Muscle layer of duodenum (tissue), 2 donors: ENCODE results near the gene LIPG.
"Not testable (repeated sequence)": the region's sequence is repeated elsewhere in the genome, so short reads cannot be mapped to it uniquely, and the experiment has no call there.

ENCODE experiments used
- H3K27ac ChIP-seq: one replicate; pipeline ENCODE4 v1.7.0; 2013; ENCODE audit warnings: mild to moderate bottlenecking, low read length
- H3K27me3 ChIP-seq: one replicate; pipeline ENCODE4 v1.7.0; 2013; ENCODE audit warnings: low read depth, mild to moderate bottlenecking, control low read depth, low read length
- H3K36me3 ChIP-seq, 2 donors: one replicate each; pipeline ENCODE4 v1.7.0; 2013; ENCODE audit warnings: low read length in 2 of 2, control low read depth in 1 of 2, mild to moderate bottlenecking in 1 of 2; ENCODE audit not compliant: insufficient read depth in 2 of 2, control insufficient read depth in 1 of 2
- H3K4me1 ChIP-seq, 2 donors: one replicate each; pipeline ENCODE4 v1.7.0; 2013; ENCODE audit warnings: low read length in 2 of 2, mild to moderate bottlenecking in 2 of 2, control low read depth in 1 of 2, moderate library complexity in 1 of 2; ENCODE audit not compliant: insufficient read depth in 2 of 2, control insufficient read depth in 1 of 2
- H3K4me3 ChIP-seq, 2 donors: one replicate each; pipeline ENCODE4 v1.7.0; 2013; ENCODE audit warnings: low read length in 2 of 2, low read depth in 1 of 2, mild to moderate bottlenecking in 1 of 2
- H3K9me3 ChIP-seq, 2 donors: one replicate each; pipeline ENCODE4 v1.7.0; 2013; ENCODE audit warnings: low read length in 2 of 2, control low read depth in 1 of 2, mild to moderate bottlenecking in 1 of 2; ENCODE audit not compliant: control insufficient read depth in 1 of 2
- donor health status: healthy.

The LIPG gene

GRCh38 chr18:49548229-49548636 lies 13.6 kb upstream of the LIPG start:
- Histone ChIP-seq H3K9me3 (no peaks in the 10 kb centered on the region), H3K27me3 (no peaks in the 10 kb centered on the region), H3K4me3 (no peak overlapping the region), H3K27ac (no peak overlapping the region), H3K36me3 (no peaks in the 10 kb centered on the region), H3K4me1 (no peaks in the 10 kb centered on the region)

DNA sequence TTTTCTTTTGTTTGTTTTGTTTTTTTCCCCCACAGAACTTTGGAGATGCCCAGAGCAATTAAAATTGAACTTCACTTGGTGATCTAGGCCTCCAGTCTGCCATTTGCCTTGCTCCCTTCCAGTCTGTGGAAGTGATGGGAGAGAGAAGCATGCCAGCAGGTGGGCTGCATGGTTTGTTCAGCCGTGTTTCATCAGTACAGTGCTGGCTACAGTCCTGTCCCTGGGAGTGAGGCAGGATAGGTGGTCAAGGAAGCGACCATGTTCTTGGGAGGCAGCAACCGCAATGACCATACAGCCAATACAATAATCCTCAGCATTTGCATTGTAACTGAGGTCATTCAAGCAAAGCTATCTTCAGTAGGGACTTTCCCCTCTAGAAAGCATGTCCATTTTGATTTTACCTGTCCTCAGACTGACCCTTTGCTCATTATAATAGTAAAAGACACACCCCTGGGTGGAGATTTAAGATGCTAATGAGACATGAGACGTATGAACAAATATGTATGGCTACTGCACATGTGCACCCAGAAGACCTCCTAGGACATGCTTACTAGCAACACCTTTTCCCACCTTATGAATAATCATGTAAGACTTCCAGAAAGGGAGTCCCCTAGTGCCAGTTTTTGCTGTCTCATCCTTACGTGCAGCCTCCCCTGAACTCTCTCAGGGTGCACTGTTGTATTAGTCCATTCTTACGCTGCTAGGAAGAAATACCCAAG lies 11.1 kb upstream of the LIPG start:
- Histone ChIP-seq H3K9me3 (no peaks in the 10 kb centered on the region), H3K4me3 (no peak overlapping the region), H3K27ac (no peak overlapping the region), H3K27me3 (no peaks in the 10 kb centered on the region), H3K4me1 (no peaks in the 10 kb centered on the region), H3K36me3 (no peaks in the 10 kb centered on the region)

- Histone ChIP-seq H3K4me3 (no peak overlapping the region), H3K27ac (no peak overlapping the region), H3K36me3 (no peaks in the 10 kb centered on the region), H3K27me3 (no peaks in the 10 kb centered on the region), H3K9me3 (no peaks in the 10 kb centered on the region), H3K4me1 (no peaks in the 10 kb centered on the region)
Observed at GRCh38 chr18:49553003-49553402, 8.9 kb upstream of the LIPG start.

DNA sequence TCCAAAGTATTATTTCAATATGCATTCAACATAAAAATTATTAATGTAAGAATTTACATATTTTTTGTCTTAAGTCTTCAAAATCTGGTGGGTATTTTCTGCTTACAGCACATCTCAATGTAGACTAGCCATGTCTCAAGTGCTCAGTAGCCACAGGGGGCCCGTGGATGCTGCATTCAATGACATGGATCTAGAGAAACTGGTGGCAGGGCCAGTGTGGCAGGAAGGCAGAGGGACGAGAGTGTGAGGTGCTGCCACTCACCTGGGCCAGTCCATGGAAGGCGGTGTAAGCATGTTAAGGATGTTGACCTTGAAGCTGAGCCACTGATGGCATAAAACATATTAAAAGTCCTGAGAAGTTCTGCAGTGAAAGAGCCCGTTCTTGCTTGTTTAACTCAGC lies 6.2 kb upstream of the LIPG start:
- H3K9me3 ChIP-seq: no peaks in the 10 kb centered on the region
- H3K4me3 ChIP-seq: no peak overlapping the region
- H3K36me3 ChIP-seq: no peaks in the 10 kb centered on the region
- peaks cover 0 to 2% of the 10 kb centered on the region in 2 donors for H3K4me1 ChIP-seq
- no peak overlapping the region for H3K27ac ChIP-seq
- H3K27me3 ChIP-seq: peaks cover 7% of the 10 kb centered on the region

DNA sequence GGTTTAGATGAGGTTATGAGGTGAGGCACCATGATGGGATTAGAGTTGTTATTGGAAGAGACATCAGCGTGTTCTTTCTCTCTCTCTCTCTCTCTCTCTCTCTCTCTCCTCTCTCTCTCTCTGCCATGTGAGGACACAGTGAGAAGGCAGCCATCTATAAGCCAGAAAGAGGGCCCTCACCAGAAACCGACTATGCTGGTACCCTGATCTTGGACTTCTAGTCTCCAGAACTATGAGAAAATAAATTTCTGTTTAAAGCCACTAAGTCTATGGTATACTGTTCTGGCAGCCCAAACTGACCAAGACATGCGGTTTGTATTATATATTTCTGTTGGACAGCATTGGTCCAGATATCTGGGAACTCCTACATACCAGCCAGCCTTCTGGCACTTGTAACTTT lies 3.5 kb upstream of the LIPG start:
- H3K27me3 ChIP-seq: peaks cover 22% of the 10 kb centered on the region
- no peak overlapping the region for H3K4me3 ChIP-seq
- H3K9me3 ChIP-seq: no peaks in the 10 kb centered on the region
- peaks cover 0 to 25% of the 10 kb centered on the region in 2 donors for H3K4me1 ChIP-seq
- no peak overlapping the region for H3K27ac ChIP-seq
- H3K36me3 ChIP-seq: no peaks in the 10 kb centered on the region

DNA sequence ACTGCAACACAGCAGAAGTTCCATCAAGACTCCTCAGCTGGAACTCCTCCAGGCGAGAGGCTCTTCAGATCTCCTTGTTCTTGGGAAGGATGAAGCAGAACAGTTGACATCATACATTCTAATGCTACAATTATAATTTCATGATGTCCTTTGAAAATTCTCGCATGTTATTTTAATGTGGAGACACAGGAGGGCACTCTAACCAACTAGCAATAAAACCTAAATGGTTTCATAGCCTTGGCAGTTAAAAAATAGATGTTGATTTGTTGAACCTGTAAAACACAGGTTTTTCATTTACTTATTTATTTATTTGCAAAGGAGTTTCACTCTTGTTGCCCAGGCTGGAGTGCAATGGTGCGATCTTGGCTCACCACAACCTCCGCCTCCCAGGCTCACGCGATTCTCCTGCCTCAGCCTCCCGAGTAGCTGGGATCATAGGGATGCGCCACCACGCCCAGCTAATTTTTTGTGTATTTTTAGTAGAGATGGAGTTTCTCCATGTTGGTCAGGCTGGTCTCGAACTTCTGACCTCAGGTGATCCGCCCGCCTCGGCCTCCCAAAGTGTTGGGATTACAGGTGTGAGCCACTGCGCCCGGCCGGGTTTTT lies 2.4 kb upstream of the LIPG start:
- not testable (repeated sequence) for H3K27ac ChIP-seq, H3K36me3 ChIP-seq, H3K9me3 ChIP-seq, H3K4me3 ChIP-seq
- peaks cover 22% of the 10 kb centered on the region for H3K27me3 ChIP-seq
- H3K4me1 ChIP-seq: peaks cover 0 to 25% of the 10 kb centered on the region in 2 donors

DNA sequence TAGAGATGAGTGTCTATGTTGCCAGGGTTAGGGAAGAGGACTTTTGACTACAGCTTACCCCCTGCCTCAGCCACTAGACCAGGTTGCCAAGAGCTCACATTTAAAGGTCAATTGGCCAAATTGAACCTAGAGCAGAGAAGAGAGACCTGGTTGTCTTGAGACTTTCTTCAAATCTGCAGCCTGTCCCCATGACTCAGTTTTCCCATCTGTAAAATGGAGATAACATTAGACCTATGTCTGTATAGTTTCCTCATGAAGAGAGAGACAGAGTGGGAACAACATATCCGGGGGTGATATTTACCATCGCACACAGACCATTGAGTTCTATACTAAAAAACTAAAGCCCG lies 1.6 kb upstream of the LIPG start:
- Histone ChIP-seq H3K9me3 (no peaks in the 10 kb centered on the region), H3K27ac (no peak overlapping the region), H3K4me3 (peak overlapping the region; percentile 38 to 68), H3K4me1 (peaks cover 0 to 25% of the 10 kb centered on the region in 2 donors), H3K36me3 (no peaks in the 10 kb centered on the region), H3K27me3 (peaks cover 22% of the 10 kb centered on the region)

GRCh38 chr18:49560624-49561288 lies 1.1 kb upstream of the LIPG start:
- no peak overlapping the region for H3K27ac ChIP-seq
- H3K9me3 ChIP-seq: no peaks in the 10 kb centered on the region
- no peaks in the 10 kb centered on the region for H3K36me3 ChIP-seq
- H3K27me3 ChIP-seq: peaks cover 22% of the 10 kb centered on the region
- H3K4me3 ChIP-seq: peak overlapping the region; percentile 38 to 68
- peaks cover 0 to 25% of the 10 kb centered on the region in 2 donors for H3K4me1 ChIP-seq

DNA sequence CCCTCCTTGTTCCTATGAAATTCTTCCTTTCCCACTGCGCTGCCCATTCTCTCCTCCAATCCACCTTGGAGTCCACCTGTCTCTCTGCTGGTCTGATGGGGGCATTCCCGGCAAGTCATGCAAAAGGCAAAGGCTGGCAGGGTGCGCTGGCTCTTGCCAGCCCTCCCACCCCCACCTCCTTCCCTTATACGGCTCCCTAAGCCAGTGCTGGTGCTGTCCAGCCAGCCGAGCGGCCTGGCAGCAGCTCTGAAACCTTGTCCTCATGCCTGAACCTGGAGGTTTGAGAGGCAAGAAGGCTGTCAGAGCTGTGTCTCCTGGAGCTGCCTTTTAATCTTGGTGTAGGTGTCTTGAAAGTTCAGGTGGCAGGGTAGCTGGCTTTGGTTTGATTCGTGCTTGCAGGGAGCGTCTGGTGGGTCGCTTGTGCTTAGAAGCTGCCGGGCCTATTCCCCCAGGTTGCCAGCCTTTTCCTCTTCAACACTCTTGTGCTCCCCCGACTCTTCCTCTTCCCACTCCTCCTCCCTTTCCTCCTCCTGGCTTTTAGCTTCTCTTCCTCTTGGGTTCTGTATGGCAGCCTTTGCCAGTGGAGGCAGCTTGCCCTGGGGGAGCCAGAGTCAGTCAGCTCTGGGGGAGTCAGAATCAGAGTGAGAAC lies 748 bp downstream of the LIPG start:
- H3K27ac ChIP-seq: peak overlapping the region; percentile 65
- H3K4me3 ChIP-seq: peak overlapping the region; percentile 38 to 68
- H3K36me3 ChIP-seq: no peaks in the 10 kb centered on the region
- no peaks in the 10 kb centered on the region for H3K9me3 ChIP-seq
- H3K27me3 ChIP-seq: peaks cover 22% of the 10 kb centered on the region
- peaks cover 0 to 25% of the 10 kb centered on the region in 2 donors for H3K4me1 ChIP-seq

- Histone ChIP-seq H3K36me3 (no peaks in the 10 kb centered on the region), H3K27ac (no peak overlapping the region), H3K27me3 (peaks cover 22% of the 10 kb centered on the region), H3K4me3 (peak overlapping the region in 1 of 2 donors; percentile 38), H3K9me3 (no peaks in the 10 kb centered on the region), H3K4me1 (peaks cover 0 to 25% of the 10 kb centered on the region in 2 donors)
Observed at GRCh38 chr18:49563130-49563540, 1.3 kb downstream of the LIPG start.
